Lung (tissue), 12 donors: ENCODE data around the gene C1S. TPM values are rescaled to one million over a fixed set of nuclear protein-coding genes. Genes with fewer than 3 reads are reported as not detected.
A peak's percentile ranks its signal among the peaks of the same experiment; 100 is the strongest.

ENCODE experiments used
- ATAC-seq: fragments of 200-7000 bp; cut with Tn5 transposase; one replicate; pipeline ENCODE4 v1.9.1; 2020; ENCODE audit warnings: moderate number of reproducible peaks; ENCODE audit not compliant: insufficient read depth, low FRiP score
- DNase-seq, 3 donors: peaks; one replicate each; pipeline ENCODE4 v3.0.0-alpha.2; 2013 to 2017
- H3K27ac ChIP-seq, 2 donors: one replicate each; pipeline ENCODE4 v1.5.1; 2013; ENCODE audit warnings: mild to moderate bottlenecking in 2 of 2, moderate library complexity in 2 of 2, control low read depth in 1 of 2, inconsistent platforms in 1 of 2, low read depth in 1 of 2, low read length in 1 of 2
- H3K27me3 ChIP-seq, 3 donors: one replicate each; pipeline ENCODE4 v1.5.1; 2013; ENCODE audit warnings: low read length in 2 of 3; ENCODE audit not compliant: control insufficient read depth in 3 of 3, insufficient read depth in 3 of 3
- H3K36me3 ChIP-seq, 4 donors: one replicate each; pipeline ENCODE4 v1.5.1; 2013; ENCODE audit warnings: low read length in 4 of 4, mild to moderate bottlenecking in 1 of 4, moderate library complexity in 1 of 4; ENCODE audit not compliant: control insufficient read depth in 4 of 4, insufficient read depth in 4 of 4
- H3K4me1 ChIP-seq, 5 donors: one replicate each; pipeline ENCODE4 v1.5.1; 2013; ENCODE audit warnings: low read length in 5 of 5, mild to moderate bottlenecking in 2 of 5, moderate library complexity in 1 of 5; ENCODE audit not compliant: control insufficient read depth in 5 of 5, insufficient read depth in 5 of 5
- H3K4me3 ChIP-seq: one replicate; pipeline ENCODE4 v1.5.1; 2013; ENCODE audit warnings: mild to moderate bottlenecking, control low read depth, moderate library complexity
- H3K9ac ChIP-seq, 2 donors: one replicate each; pipeline ENCODE4 v1.5.1; 2013; ENCODE audit warnings: low read length in 2 of 2, control low read depth in 1 of 2; ENCODE audit not compliant: insufficient read depth in 1 of 2
- H3K9me3 ChIP-seq, 4 donors: one replicate each; pipeline ENCODE4 v1.5.1; 2013; ENCODE audit warnings: low read length in 3 of 4, mild to moderate bottlenecking in 1 of 4, moderate library complexity in 1 of 4; ENCODE audit not compliant: control insufficient read depth in 4 of 4, insufficient read depth in 3 of 4
- CTCF ChIP-seq: IDR thresholded peaks from 2 replicates; pipeline ENCODE4 v1.5.1; 2012; ENCODE audit warnings: mild to moderate bottlenecking; ENCODE audit errors: control extremely low read depth, extremely low read depth
- WGBS, 2 donors: extraction: QIAGEN DNeasy Blood & Tissue Kit; methylation state at CpG; one replicate each; pipeline ENCODE4 v1.1.7; 2013; 5-methylcytosine and 5-hydroxymethylcytosine counted together
- polyA plus RNA-seq, 2 donors: library from polyadenylated mRNA; stranded (reverse); fragments of 200-250 nt; gene quantifications; one replicate each; pipeline ENCODE4 v1.2.1, GENCODE V29; 2013
- total RNA-seq, 2 donors: library from RNA; depleted of rRNA in 1 of 2; stranded (reverse); fragments of >200 nt in 1 of 2; gene quantifications; one replicate each; pipeline ENCODE4 v1.2.1, GENCODE V29; 2014 to 2021
- donor health status: control.
- donor health status: control.
- donor health status: Bipolar disorder and iron deficiency.
- donor health status: healthy.
- donor health status: DM: yes; HTN: yes; CAD: no.

C1S gene
- total and polyA plus RNA-seq, 4 donors = 148 to 291 (median 253) TPM

GRCh38 chr12:7075939-7076338 lies 15.4 kb downstream of the C1S start:
- H3K4me1 ChIP-seq = peaks cover 0 to 4% (median 0%) of the 10 kb centered on the region in 5 donors
- H3K27me3 ChIP-seq = no peaks in the 10 kb centered on the region
- no peak for TF ChIP-seq CTCF
- no peak overlapping the region for H3K27ac ChIP-seq
- H3K4me3 ChIP-seq = no peak overlapping the region
- ATAC-seq (no peak), DNase-seq (peak in 1 of 3 donors; percentile 56)
- H3K9ac ChIP-seq = no peak overlapping the region
- H3K9me3 ChIP-seq = no peaks in the 10 kb centered on the region
- WGBS, 2 donors = 47 to 56% methylated on average over 3 of the region's 3 CpGs
- H3K36me3 ChIP-seq = peaks cover 0 to 9% (median 4%) of the 10 kb centered on the region in 4 donors

GRCh38 chr12:7076493-7076892 lies 16.0 kb downstream of the C1S start:
- H3K4me1 ChIP-seq = peaks cover 0 to 4% (median 2%) of the 10 kb centered on the region in 5 donors
- H3K36me3 ChIP-seq = peaks cover 0 to 9% (median 6%) of the 10 kb centered on the region in 4 donors
- ATAC-seq = no peak
- no peaks in the 10 kb centered on the region for H3K27me3 ChIP-seq
- no peaks in the 10 kb centered on the region for H3K9me3 ChIP-seq
- no peak for DNase-seq
- 94 to 96% methylated on average over 4 of the region's 4 CpGs for WGBS, 2 donors
- no peak overlapping the region for H3K4me3 ChIP-seq
- TF ChIP-seq CTCF = no peak
- H3K27ac ChIP-seq = no peak overlapping the region
- no peak overlapping the region for H3K9ac ChIP-seq

- H3K36me3 ChIP-seq = peaks cover 0 to 15% (median 9%) of the 10 kb centered on the region in 4 donors
- no peak overlapping the region for H3K27ac ChIP-seq
- DNase-seq (no peak), ATAC-seq (no peak)
- peaks cover 0 to 4% (median 3%) of the 10 kb centered on the region in 5 donors for H3K4me1 ChIP-seq
- WGBS, 2 donors = 70 to 74% methylated on average over 4 of the region's 4 CpGs
- no peak overlapping the region for H3K4me3 ChIP-seq
- H3K27me3 ChIP-seq = no peaks in the 10 kb centered on the region
- TF ChIP-seq CTCF = no peak
- peaks cover 0 to 2% (median 0%) of the 10 kb centered on the region in 4 donors for H3K9me3 ChIP-seq
- H3K9ac ChIP-seq = no peak overlapping the region
Measured at GRCh38 chr12:7078163-7078562, 17.6 kb downstream of the C1S start.

- ATAC-seq (peak; percentile 38), DNase-seq (no peak)
- peaks cover 0 to 22% (median 14%) of the 10 kb centered on the region in 4 donors for H3K36me3 ChIP-seq
- no peaks in the 10 kb centered on the region for H3K27me3 ChIP-seq
- no peak overlapping the region for H3K9ac ChIP-seq
- TF ChIP-seq CTCF = no peak
- H3K9me3 ChIP-seq = peaks cover 0 to 5% (median 0%) of the 10 kb centered on the region in 4 donors
- H3K27ac ChIP-seq = peak overlapping the region in 1 of 2 donors; percentile 58
- H3K4me3 ChIP-seq = no peak overlapping the region
- peaks cover 0 to 4% (median 3%) of the 10 kb centered on the region in 5 donors for H3K4me1 ChIP-seq
Measured at GRCh38 chr12:7079826-7080125, 19.3 kb downstream of the C1S start.
